Stimulated activated CD8-positive, alpha-beta memory T cell treated with anti-CD3 and anti-CD28 coated beads, Interleukin-7, amount 100 ng/mL, for 48 hours (primary cell): Measurements from ENCODE around the gene SHLD1.

Experiments used
- DNase-seq, 2 donors: peaks; one replicate each; pipeline ENCODE4 v3.0.0-alpha.2; 2020; ENCODE audit warnings: low read depth in 1 of 2; ENCODE audit errors: extremely low read depth in 1 of 2

Gene SHLD1

DNA sequence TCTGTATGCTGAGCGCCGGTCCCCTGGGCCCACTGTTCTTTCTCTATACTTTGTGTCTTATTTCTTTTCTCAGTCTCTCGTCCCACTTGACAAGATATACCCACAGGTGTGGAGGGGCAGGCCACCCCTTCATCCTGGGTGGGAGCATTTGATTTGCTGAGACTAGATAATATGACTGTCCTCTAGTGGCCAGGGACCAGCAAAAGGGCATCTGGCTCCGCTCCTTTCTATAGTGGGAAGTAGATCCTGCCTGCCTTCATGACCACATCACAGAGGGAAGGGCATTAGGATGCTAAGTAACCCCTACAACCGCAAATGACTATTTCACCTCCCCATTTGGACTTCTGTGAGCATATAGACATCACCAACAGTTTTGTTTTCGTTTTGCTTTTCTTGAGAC lies 135.7 kb downstream of the SHLD1 start:
- DNase-seq, result no peak

DNA sequence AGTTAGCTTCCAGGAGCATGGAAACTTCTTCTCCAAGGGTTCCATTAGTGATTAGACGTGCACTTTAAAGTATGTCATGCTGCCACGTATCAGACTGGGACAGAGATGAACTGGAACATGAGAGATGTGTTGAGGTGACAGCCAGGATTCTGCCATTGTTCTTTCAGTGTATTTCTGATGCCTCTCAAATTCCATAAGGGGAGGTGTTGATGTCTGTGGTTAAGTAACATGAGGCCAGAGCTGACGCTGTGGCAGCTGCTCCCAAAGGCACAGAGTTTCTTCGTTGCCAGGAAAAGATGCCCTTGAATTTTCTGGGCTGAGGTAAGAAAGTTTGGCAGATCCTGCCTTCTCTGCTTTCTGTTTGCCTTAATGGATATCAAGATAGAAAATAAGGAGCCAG lies 136.6 kb downstream of the SHLD1 start:
- DNase-seq, result no peak

DNA sequence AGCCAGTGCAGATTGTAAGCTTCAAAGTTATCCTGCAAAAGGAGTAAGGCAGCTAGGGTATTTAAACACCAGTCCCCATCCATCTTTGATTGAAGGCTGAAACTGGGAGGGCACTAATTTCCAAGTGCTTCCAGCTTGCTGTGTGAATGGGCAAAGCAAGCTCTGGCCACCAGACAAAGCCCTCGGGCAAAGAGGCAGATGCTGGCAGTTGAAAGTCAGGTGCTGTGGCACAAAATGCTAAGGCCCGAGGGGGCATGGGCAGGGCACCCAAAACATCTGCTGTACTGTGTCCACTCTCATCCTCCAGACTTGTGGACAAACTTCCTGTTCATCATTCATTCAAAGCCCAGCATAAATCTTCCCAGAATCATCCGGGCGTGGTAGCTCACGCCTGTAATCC lies 137.2 kb downstream of the SHLD1 start:
- DNase-seq, result no peak

DNA sequence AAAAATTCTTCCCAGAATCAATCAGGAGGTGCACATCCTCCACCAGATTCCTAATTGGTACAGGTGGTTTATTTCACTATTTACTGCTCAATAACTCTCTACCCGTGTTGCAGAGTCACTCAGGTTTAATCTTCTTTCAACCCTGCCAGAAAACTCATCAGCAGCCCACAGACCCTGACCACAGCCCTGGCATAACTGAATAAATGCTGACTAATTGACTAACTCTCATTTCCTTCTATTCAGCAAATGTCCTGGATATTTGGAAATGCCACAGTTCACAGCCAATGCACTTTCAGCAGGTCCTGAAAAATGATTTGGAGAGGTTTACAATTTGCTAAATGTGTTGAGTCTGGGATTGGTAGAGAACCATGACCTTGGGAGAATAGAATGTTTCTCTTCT lies 137.8 kb downstream of the SHLD1 start:
- DNase-seq, result no peak

DNA sequence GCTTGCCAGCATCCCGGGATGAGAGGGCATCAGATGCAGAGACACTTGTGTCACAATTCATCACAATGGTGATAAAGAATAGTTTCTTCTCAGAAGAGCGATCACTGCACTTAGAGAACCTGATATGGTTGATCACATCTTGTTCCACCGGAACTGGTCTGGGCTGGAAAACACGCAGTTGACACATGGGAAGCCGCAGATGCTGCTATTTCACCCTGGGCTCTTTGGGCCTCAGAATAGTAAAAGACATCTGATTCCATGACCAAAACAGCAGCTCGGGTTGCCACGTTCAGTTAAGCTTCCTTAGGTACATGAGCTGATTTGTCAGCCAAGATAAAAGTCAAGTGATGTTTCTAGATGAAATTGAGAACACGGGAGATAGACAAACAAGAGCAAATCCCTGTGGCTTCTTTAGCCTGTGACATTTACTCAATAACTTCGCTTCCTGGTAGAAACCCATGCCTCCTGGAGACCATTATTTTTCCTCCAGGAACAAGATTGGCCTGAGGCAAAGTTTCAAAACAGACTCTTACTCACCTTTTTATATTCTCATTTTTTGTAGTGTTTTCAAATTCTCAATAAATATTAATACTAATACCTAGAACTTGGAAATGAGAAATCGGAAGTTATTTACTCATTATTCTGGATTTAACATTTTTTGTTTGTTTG lies 140.7 kb downstream of the SHLD1 start:
- no peak for DNase-seq

DNA sequence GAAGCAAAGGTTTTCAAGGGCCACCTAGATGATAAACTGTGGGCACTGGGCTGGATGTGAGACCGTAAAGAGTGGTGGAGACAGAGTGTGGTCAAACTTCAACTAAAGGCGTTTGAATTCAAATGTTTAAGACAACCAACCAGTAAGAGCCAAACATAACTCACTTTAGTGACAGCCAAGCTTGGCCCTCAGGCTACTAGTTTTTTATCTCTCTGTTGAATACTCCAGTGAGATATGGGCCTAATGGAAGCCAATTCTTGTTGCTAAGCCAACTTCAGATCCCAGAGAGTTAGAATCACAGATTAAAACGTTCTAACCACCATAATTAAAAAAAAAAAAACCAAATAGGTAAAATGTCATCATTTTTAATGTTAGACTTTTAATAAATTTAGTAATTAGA lies 142.9 kb downstream of the SHLD1 start:
- DNase-seq, result no peak

DNA sequence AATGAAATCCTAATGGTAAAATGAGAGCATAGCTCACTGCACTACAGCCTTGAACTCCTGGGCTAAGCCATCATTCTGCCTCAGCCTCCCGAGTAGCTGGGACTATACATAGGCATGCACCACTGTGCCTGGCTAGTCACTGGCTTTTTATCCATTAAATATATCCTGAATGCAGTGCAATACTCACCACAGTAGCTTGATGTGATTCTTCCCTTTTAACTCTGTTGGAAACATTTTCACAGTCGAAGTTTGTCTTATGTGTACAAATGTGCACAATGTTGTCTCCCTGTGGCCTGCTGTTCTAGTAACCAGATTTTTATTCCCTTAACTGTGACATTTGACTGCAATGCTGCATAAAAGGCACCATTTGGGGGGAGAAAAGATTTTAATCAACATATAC lies 143.4 kb downstream of the SHLD1 start:
- DNase-seq, result no peak

DNA sequence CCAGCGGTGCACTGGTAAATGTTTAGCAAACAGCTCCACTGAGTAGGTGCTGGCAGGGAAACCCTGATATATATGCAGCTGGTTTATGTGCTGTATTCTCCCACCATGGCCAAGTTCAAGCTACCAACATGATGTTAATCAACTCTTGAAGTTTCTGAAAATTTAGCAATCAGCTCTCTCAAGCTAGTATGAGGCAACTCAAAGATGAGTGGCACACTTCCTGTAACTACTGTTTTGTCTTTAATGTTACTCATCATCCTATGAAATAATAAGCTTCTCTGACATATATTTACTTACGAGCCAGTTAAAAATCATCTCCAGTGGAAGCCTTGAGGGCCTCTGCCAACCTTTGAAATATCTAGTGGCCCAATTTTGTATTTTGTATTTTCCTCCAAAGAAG lies 145.4 kb downstream of the SHLD1 start:
- no peak for DNase-seq

DNA sequence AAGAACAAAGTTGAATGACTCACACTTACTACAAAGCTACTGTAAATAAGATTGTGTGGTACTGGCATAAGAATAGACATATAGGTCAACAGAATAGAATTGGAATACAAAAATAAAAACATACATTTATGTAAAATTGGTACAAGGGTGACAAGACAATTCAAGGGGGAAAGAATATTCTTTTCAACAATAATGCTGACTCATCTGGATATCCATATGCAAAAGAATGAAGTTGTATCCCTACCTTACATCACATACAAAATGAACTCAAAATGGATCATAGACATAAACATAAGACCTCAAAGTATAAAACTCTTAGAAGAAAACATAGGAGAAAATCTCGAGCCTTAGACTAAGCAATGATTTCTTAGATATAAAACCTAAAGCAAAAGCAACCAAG lies 149.2 kb downstream of the SHLD1 start:
- DNase-seq, result no peak

DNA sequence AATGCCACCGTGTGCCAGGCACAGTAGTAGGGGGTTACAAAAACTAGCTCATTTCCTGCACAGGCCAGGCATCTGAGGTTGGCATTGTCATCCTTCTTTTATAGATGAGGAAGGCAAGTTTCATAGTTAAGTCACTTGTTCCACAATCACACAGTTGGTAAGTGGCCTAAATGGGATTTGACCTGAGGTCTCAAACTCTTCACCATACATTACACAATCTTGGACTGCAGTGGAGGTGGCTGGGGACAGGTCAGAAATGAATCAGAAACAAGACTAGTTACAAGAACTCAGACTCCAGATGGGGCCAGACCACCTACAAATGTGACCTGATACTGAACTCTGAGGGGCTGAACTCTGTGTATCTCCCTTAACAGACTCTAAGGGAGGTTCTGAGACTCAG lies 150.7 kb downstream of the SHLD1 start:
- no peak for DNase-seq

DNA sequence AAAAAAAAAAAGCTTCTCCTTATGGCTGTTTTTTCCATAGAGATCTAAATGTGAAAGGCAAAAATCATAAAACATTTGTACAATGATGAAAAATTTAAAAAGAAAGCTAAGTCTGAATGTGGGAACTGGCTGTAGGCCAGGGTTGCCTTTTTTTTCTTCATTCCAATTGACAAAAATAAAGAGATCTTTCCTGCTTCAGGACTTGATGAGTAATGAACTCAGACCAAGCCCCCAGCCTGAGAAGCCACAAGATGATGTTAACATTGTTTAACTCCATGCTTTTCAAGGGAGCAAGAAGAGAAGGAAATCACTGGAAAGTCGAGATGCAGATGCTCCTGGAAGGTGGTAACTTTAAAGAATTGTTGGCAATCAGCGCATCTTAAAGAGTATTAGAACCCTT lies 158.8 kb downstream of the SHLD1 start:
- no peak for DNase-seq

DNA sequence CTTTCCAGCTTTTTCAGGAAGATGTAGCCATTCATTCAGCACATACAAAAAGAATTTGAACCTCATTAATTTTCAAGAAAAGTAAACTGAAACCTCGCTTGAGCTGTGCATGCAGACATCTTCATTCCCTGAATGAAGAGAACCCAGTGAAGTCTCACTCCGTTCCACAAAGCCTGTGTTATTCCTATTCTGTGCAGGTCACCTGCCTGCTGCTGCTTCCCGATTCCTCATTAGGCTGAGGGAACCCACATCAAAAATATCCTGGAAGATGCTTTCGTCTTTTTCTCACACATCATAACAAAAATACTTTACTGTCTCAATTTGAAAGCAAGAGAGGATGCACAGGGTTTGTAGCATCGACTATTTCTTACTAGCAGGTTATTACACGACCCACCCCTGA lies 160.0 kb downstream of the SHLD1 start:
- no peak for DNase-seq

DNA sequence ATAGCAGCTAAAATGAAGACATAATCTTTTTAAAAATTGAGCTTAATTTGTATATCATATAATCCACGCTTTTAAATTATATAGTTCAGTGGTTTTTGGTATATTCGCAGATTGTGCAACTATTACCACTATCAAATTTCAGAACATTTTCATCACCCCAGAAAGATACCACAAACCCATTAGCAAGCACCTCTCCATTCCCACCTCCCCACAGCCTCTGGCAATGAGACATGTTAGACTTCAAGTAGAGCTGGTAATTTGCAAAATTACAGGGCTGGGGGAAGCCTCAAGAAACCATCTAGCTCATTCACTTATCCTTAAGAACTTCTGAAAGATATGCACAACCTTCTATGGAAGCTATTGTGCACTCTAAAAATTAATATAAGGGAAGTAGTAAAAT lies 163.0 kb downstream of the SHLD1 start:
- DNase-seq, result no peak
